ENCODE measurements around the gene WRAP73.

The WRAP73 gene

DNA sequence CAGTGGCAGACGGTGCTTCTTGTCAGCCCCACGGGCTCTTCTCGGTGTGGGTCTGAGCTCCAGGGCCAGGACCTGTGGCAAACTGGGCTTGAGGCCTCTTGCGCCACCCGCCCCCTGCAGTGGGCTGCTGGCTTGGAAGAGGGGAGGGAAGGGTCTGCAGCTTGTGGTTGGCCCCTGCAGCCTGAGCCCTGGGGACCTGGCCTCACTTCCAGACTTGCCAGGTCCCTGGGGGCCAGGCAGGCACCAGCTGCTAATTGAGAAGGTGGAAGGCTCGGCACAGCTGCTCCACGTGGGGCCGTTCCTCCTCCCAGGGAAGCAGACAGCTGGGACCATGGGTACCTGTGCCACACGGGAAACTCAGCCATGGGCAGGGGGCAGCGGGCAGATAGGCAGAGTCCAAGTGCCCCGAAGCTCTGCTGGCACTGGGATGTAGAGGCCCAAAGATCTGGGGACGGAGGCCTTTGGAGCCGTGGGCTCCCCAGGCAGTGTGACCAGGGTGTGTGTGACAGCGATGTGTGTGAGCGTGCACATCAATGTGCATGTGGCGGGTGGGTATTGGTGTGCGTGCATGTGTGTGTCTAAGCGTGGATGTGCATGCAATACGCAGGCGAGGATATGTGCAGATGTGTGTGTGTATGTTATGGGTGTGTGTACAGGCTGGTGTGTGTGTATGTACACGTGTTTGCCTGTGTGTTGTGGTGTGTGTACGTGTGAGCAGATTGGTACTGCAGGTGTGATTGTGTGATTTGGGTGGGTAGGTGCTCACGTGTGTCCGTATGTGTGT lies 41.7 kb upstream of the WRAP73 start:
- Histone ChIP-seq H3K9ac (ENCODE audit: low read length in 5 of 5) (no peak overlapping the region), H3K4me1 (ENCODE audit: control insufficient read depth in 5 of 5, insufficient read depth in 5 of 5, low read length in 5 of 5) (peaks cover 2 to 15% (median 8%) of the 10 kb centered on the region in 5 donors), H3K27ac (ENCODE audit: low read depth, low read length) (no peak overlapping the region), H3K4me3 (ENCODE audit: low read depth in 1 of 5, low read length in 5 of 5) (no peak overlapping the region), H3K36me3 (ENCODE audit: control insufficient read depth in 5 of 5, insufficient read depth in 5 of 5, low read length in 5 of 5) (no peaks in the 10 kb centered on the region), H3K27me3 (ENCODE audit: control insufficient read depth in 5 of 5, insufficient read depth in 4 of 5, low read length in 5 of 5) (peaks cover 28 to 57% (median 51%) of the 10 kb centered on the region in 5 donors), H3K9me3 (ENCODE audit: control insufficient read depth in 5 of 5, low read length in 5 of 5) (no peaks in the 10 kb centered on the region)

DNA sequence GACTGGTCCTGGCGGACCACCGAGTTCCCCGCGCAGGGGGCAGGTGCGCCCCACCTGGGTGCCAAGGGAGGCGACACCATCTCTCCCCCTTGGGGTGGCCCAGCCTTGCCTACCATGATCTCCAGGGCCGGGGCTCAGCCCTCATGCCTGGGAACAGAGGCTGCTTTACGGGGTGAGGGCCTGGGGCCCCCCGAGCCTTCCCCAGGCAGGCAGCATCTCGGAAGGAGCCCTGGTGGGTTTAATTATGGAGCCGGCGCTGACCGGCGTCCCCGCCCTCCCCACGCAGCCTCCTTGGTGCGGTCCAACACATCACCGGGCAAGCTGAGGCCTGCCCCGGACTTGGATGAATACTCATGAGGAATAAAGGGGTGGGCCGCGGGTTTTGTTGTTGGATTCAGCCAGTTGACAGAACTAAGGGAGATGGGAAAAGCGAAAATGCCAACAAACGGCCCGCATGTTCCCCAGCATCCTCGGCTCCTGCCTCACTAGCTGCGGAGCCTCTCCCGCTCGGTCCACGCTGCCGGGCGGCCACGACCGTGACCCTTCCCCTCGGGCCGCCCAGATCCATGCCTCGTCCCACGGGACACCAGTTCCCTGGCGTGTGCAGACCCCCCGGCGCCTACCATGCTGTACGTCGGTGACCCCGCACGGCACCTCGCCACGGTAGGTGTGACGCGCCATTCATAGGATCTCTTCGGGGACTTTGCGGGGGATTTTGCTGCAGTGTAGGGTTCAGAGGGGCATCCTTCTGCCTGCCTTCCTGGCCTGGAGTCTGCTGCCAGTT lies 40.6 kb upstream of the WRAP73 start:
- Histone ChIP-seq H3K9ac (ENCODE audit: low read length in 5 of 5) (no peak overlapping the region), H3K27ac (ENCODE audit: low read depth, low read length) (no peak overlapping the region), H3K4me3 (ENCODE audit: low read depth in 1 of 5, low read length in 5 of 5) (no peak overlapping the region), H3K36me3 (ENCODE audit: control insufficient read depth in 5 of 5, insufficient read depth in 5 of 5, low read length in 5 of 5) (no peaks in the 10 kb centered on the region), H3K27me3 (ENCODE audit: control insufficient read depth in 5 of 5, insufficient read depth in 4 of 5, low read length in 5 of 5) (peaks cover 21 to 50% (median 44%) of the 10 kb centered on the region in 5 donors), H3K9me3 (ENCODE audit: control insufficient read depth in 5 of 5, low read length in 5 of 5) (no peaks in the 10 kb centered on the region), H3K4me1 (ENCODE audit: control insufficient read depth in 5 of 5, insufficient read depth in 5 of 5, low read length in 5 of 5) (peaks cover 0 to 9% (median 2%) of the 10 kb centered on the region in 5 donors)

DNA sequence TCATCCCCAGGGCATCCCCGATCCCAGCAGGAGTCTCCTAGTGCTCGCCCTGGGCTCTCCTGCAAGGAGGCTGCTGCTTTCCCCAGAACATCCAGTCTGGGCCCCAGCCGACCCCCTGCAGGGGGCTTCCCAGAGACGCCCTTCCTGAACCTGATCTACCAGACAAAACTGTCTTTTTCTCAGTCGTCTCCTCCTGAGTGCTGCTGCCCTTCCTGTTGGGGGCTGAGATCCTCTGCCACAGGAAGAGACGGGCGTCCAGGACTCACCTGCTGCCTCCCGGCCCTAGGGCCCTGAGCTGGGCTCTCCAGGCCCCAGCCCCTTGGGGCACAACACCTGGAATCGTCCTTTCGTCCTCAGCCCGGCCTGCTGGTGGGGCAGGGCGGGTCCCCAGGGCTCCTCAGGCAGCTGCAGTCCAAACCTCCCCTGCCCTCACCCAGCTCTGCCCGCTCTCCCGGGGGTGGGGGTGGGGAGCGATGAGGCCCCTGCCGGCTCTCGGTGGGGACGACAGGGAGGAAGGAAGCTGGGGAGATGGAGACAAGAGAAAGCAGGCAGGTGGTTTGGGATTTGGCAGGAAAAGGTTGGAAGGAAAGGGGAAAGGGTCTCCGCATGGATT lies 39.3 kb upstream of the WRAP73 start:
- Histone ChIP-seq H3K4me1 (ENCODE audit: control insufficient read depth in 5 of 5, insufficient read depth in 5 of 5, low read length in 5 of 5) (peaks cover 0 to 8% (median 0%) of the 10 kb centered on the region in 5 donors), H3K4me3 (ENCODE audit: low read depth in 1 of 5, low read length in 5 of 5) (no peak overlapping the region), H3K9ac (ENCODE audit: low read length in 5 of 5) (no peak overlapping the region), H3K27ac (ENCODE audit: low read depth, low read length) (no peak overlapping the region), H3K27me3 (ENCODE audit: control insufficient read depth in 5 of 5, insufficient read depth in 4 of 5, low read length in 5 of 5) (peaks cover 21 to 50% (median 39%) of the 10 kb centered on the region in 5 donors), H3K36me3 (ENCODE audit: control insufficient read depth in 5 of 5, insufficient read depth in 5 of 5, low read length in 5 of 5) (no peaks in the 10 kb centered on the region), H3K9me3 (ENCODE audit: control insufficient read depth in 5 of 5, low read length in 5 of 5) (no peaks in the 10 kb centered on the region)

DNA sequence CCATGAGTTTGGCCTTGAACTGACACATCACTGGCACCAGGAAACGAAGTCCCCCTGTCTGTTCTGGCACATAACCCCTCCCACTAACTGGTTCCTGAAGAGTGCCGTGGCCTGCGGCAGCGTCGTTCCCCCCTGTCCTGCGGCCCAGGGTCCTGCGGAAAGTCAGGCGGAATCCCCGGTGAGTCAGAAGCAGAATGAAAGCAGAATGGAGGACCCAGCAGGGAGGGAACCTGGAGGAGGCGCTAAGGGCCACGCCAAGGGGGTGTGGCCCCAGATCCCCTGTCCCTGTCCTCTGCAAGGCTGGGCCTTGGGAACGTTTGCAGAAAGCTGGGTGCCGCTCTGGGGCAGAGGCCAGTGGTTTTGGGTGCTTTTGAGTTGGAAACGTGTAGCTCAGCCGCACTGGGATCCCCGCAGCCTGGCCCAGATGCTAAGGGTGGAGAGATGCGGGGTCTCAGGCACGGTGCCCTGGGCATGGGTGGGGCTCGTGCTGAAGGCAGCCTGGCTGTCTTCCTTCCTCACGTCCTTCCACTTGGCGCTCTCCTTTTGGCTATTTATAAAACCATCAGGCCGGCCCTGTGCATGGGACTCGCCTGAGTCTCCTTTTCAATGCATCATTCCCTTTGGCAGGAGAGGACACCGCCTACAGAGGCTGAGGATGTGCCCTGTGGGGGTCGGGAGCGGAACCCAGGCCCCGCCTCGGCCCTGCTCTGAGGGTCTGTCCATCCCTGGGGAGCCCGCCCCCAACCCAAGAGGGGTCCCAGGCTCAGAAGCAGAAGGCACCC lies 38.6 kb upstream of the WRAP73 start:
- no peak overlapping the region for H3K9ac ChIP-seq (ENCODE audit: low read length in 5 of 5)
- no peaks in the 10 kb centered on the region for H3K36me3 ChIP-seq (ENCODE audit: control insufficient read depth in 5 of 5, insufficient read depth in 5 of 5, low read length in 5 of 5)
- peaks cover 21 to 52% (median 42%) of the 10 kb centered on the region in 5 donors for H3K27me3 ChIP-seq (ENCODE audit: control insufficient read depth in 5 of 5, insufficient read depth in 4 of 5, low read length in 5 of 5)
- no peak overlapping the region for H3K27ac ChIP-seq (ENCODE audit: low read depth, low read length)
- H3K9me3 ChIP-seq (ENCODE audit: control insufficient read depth in 5 of 5, low read length in 5 of 5), result no peaks in the 10 kb centered on the region
- H3K4me1 ChIP-seq (ENCODE audit: control insufficient read depth in 5 of 5, insufficient read depth in 5 of 5, low read length in 5 of 5), result peaks cover 0 to 8% (median 0%) of the 10 kb centered on the region in 5 donors
- H3K4me3 ChIP-seq (ENCODE audit: low read depth in 1 of 5, low read length in 5 of 5), result no peak overlapping the region

DNA sequence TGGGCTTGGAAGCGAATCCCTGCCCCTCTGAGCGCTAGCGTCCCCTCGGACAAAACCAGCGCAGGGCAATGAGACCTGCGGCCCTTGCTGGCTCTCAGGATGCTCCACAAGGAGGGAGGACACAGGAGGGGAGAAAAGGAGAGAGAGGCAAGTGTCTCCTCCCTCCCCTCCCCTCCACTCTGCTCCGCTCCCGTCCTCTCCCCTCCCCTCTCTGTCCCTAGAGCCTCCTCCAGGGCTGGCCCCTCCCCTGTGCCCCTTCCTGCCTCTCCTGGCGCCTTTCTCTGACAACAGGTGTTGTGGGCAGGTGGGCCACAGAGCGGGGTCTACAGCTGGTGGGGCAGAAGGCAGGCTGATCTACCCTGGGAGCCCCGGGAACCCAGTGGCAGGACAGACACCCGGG lies 37.6 kb upstream of the WRAP73 start:
- no peak overlapping the region for H3K4me3 ChIP-seq (ENCODE audit: low read depth in 1 of 5, low read length in 5 of 5)
- H3K9ac ChIP-seq (ENCODE audit: low read length in 5 of 5), result no peak overlapping the region
- peaks cover 0 to 8% (median 0%) of the 10 kb centered on the region in 5 donors for H3K4me1 ChIP-seq (ENCODE audit: control insufficient read depth in 5 of 5, insufficient read depth in 5 of 5, low read length in 5 of 5)
- no peaks in the 10 kb centered on the region for H3K36me3 ChIP-seq (ENCODE audit: control insufficient read depth in 5 of 5, insufficient read depth in 5 of 5, low read length in 5 of 5)
- peaks cover 0 to 4% (median 0%) of the 10 kb centered on the region in 5 donors for H3K9me3 ChIP-seq (ENCODE audit: control insufficient read depth in 5 of 5, low read length in 5 of 5)
- H3K27ac ChIP-seq (ENCODE audit: low read depth, low read length), result no peak overlapping the region
- peaks cover 21 to 52% (median 40%) of the 10 kb centered on the region in 5 donors for H3K27me3 ChIP-seq (ENCODE audit: control insufficient read depth in 5 of 5, insufficient read depth in 4 of 5, low read length in 5 of 5)

DNA sequence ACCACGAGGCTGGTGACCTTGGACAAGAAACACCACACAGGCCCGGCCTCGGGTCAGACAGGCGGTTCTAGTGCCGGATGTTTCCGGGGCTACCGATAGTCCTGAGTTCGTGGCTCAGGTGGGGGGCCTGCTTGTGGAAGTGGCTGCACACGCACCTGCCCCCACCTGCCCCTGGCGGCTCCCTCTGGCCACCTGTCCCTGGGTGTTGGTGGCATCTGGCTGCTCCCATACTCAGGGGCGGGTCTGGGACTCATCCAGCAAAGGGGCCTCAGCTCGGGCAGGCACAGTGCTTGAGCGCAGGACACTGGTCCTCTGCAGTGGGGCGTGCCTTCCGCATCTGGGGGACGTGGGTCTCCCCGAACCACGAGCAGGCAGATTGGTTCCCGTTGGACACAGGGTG lies 36.0 kb upstream of the WRAP73 start:
- no peak overlapping the region for H3K9ac ChIP-seq (ENCODE audit: low read length in 5 of 5)
- peaks cover 0 to 8% (median 0%) of the 10 kb centered on the region in 5 donors for H3K4me1 ChIP-seq (ENCODE audit: control insufficient read depth in 5 of 5, insufficient read depth in 5 of 5, low read length in 5 of 5)
- H3K36me3 ChIP-seq (ENCODE audit: control insufficient read depth in 5 of 5, insufficient read depth in 5 of 5, low read length in 5 of 5), result no peaks in the 10 kb centered on the region
- peaks cover 0 to 4% (median 0%) of the 10 kb centered on the region in 5 donors for H3K9me3 ChIP-seq (ENCODE audit: control insufficient read depth in 5 of 5, low read length in 5 of 5)
- no peak overlapping the region for H3K4me3 ChIP-seq (ENCODE audit: low read depth in 1 of 5, low read length in 5 of 5)
- no peak overlapping the region for H3K27ac ChIP-seq (ENCODE audit: low read depth, low read length)
- peaks cover 19 to 44% (median 34%) of the 10 kb centered on the region in 5 donors for H3K27me3 ChIP-seq (ENCODE audit: control insufficient read depth in 5 of 5, insufficient read depth in 4 of 5, low read length in 5 of 5)

DNA sequence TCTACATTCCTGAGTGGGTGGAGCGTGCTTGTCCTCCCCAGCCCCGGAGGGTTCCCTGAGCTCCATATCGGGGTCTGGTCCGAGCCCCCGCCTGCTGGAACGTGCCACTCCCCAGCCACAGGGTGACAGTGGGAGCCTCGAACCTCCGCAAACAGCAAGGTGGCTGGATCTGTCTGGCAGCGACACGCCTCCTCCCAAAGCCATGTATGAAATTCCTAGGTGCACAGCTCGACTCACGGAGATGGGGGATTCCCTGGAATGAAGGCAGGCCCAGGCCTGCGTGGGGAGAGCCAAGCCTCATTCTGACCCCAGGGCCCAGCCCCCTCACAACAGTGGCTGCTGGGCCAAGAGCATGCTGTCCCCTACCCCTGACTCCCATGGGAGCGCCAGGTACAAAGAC lies 35.3 kb upstream of the WRAP73 start:
- Histone ChIP-seq H3K4me3 (ENCODE audit: low read depth in 1 of 5, low read length in 5 of 5) (no peak overlapping the region), H3K27me3 (ENCODE audit: control insufficient read depth in 5 of 5, insufficient read depth in 4 of 5, low read length in 5 of 5) (peaks cover 17 to 48% (median 33%) of the 10 kb centered on the region in 5 donors), H3K27ac (ENCODE audit: low read depth, low read length) (no peak overlapping the region), H3K9ac (ENCODE audit: low read length in 5 of 5) (no peak overlapping the region), H3K9me3 (ENCODE audit: control insufficient read depth in 5 of 5, low read length in 5 of 5) (peaks cover 0 to 4% (median 0%) of the 10 kb centered on the region in 5 donors), H3K36me3 (ENCODE audit: control insufficient read depth in 5 of 5, insufficient read depth in 5 of 5, low read length in 5 of 5) (no peaks in the 10 kb centered on the region), H3K4me1 (ENCODE audit: control insufficient read depth in 5 of 5, insufficient read depth in 5 of 5, low read length in 5 of 5) (peaks cover 0 to 8% (median 0%) of the 10 kb centered on the region in 5 donors)

DNA sequence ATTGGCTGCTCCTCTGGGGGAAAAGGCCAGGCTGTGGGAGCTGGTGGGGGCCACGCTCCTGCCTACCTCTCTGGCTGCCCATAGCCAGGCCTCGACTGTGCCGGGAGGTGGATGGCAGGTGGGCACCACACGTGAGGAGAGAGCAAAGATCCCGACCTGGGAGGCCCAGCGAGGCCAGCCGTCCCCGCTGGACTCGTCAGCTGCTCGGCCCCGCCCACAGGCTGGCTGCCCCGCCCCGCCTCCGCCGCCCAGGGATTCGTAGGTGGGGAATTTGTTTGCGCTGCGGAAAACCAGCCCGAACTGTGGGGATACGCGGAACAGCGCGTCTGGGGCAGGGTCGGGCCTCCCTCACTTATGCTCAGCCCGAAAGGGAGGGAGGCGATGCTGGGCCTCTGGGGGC lies 34.1 kb upstream of the WRAP73 start:
- H3K27me3 ChIP-seq (ENCODE audit: control insufficient read depth in 5 of 5, insufficient read depth in 4 of 5, low read length in 5 of 5), result peaks cover 7 to 49% (median 34%) of the 10 kb centered on the region in 5 donors
- no peaks in the 10 kb centered on the region for H3K36me3 ChIP-seq (ENCODE audit: control insufficient read depth in 5 of 5, insufficient read depth in 5 of 5, low read length in 5 of 5)
- H3K4me1 ChIP-seq (ENCODE audit: control insufficient read depth in 5 of 5, insufficient read depth in 5 of 5, low read length in 5 of 5), result peaks cover 0 to 8% (median 0%) of the 10 kb centered on the region in 5 donors
- no peak overlapping the region for H3K27ac ChIP-seq (ENCODE audit: low read depth, low read length)
- no peak overlapping the region for H3K4me3 ChIP-seq (ENCODE audit: low read depth in 1 of 5, low read length in 5 of 5)
- no peak overlapping the region for H3K9ac ChIP-seq (ENCODE audit: low read length in 5 of 5)
- peaks cover 0 to 4% (median 0%) of the 10 kb centered on the region in 5 donors for H3K9me3 ChIP-seq (ENCODE audit: control insufficient read depth in 5 of 5, low read length in 5 of 5)

DNA sequence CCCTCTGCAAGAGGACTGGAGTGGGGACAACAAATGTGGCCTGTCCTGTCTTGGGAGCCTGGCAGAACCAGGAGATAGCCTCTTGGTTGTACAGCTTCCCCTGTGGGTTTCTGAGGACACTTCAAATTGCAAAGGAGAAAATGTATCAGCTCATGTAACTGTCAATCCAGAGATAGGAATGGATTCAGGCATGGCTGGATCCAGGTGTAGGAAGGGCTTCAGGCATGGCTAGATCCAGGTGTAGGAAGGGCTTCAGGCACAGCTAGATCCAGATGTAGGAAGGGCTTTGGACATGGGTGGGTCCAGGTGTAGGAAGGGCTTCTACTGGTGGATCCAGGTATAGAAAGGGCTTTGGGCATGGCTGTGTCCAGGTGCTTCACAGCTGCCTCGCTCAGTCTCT lies 33.3 kb upstream of the WRAP73 start:
- no peak overlapping the region for H3K9ac ChIP-seq (ENCODE audit: low read length in 5 of 5)
- H3K36me3 ChIP-seq (ENCODE audit: control insufficient read depth in 5 of 5, insufficient read depth in 5 of 5, low read length in 5 of 5), result no peaks in the 10 kb centered on the region
- peaks cover 0 to 44% (median 34%) of the 10 kb centered on the region in 5 donors for H3K27me3 ChIP-seq (ENCODE audit: control insufficient read depth in 5 of 5, insufficient read depth in 4 of 5, low read length in 5 of 5)
- H3K4me1 ChIP-seq (ENCODE audit: control insufficient read depth in 5 of 5, insufficient read depth in 5 of 5, low read length in 5 of 5), result peaks cover 0 to 6% (median 0%) of the 10 kb centered on the region in 5 donors
- H3K4me3 ChIP-seq (ENCODE audit: low read depth in 1 of 5, low read length in 5 of 5), result no peak overlapping the region
- peaks cover 0 to 4% (median 0%) of the 10 kb centered on the region in 5 donors for H3K9me3 ChIP-seq (ENCODE audit: control insufficient read depth in 5 of 5, low read length in 5 of 5)
- H3K27ac ChIP-seq (ENCODE audit: low read depth, low read length), result no peak overlapping the region

Data from subcutaneous abdominal adipose tissue (tissue), 5 donors.